ENCODE measurements around the gene AHNAK.

Gene AHNAK

GRCh38 chr11:62538470-62539237 lies 8.0 kb downstream of the AHNAK start:
- TF ChIP-seq REST (IDR thresholded peaks at IDR 0.05; ENCODE audit: insufficient read depth in 1 of 2, low read depth in 2 of 2, low read length in 2 of 2) (no peak), POLR2AphosphoS5 (IDR thresholded peaks at IDR 0.05; ENCODE audit: low read depth, low read length) (no peak), SIN3A (IDR thresholded peaks at IDR 0.05; ENCODE audit: borderline replicate concordance, insufficient read depth, low read length) (no peak), TAF1 (IDR thresholded peaks at IDR 0.05; ENCODE audit: borderline replicate concordance, insufficient read depth, low read length) (no peak), FOXP2 (optimal IDR thresholded peaks at IDR 0.05; ENCODE audit: borderline replicate concordance, extremely low read depth, extremely low read length, insufficient read depth) (no peak)

- TF ChIP-seq REST (IDR thresholded peaks at IDR 0.05; ENCODE audit: insufficient read depth in 1 of 2, low read depth in 2 of 2, low read length in 2 of 2): no peak
- no peak for TF ChIP-seq SIN3A (IDR thresholded peaks at IDR 0.05; ENCODE audit: borderline replicate concordance, insufficient read depth, low read length)
- no peak for TF ChIP-seq POLR2AphosphoS5 (IDR thresholded peaks at IDR 0.05; ENCODE audit: low read depth, low read length)
- no peak for TF ChIP-seq FOXP2 (optimal IDR thresholded peaks at IDR 0.05; ENCODE audit: borderline replicate concordance, extremely low read depth, extremely low read length, insufficient read depth)
- no peak for TF ChIP-seq TAF1 (IDR thresholded peaks at IDR 0.05; ENCODE audit: borderline replicate concordance, insufficient read depth, low read length)
Measured at GRCh38 chr11:62536301-62536957, 10.2 kb downstream of the AHNAK start.

- TF ChIP-seq SIN3A (IDR thresholded peaks at IDR 0.05; ENCODE audit: borderline replicate concordance, insufficient read depth, low read length): no peak
- TF ChIP-seq POLR2AphosphoS5 (IDR thresholded peaks at IDR 0.05; ENCODE audit: low read depth, low read length): no peak
- no peak for TF ChIP-seq REST (IDR thresholded peaks at IDR 0.05; ENCODE audit: insufficient read depth in 1 of 2, low read depth in 2 of 2, low read length in 2 of 2)
- TF ChIP-seq FOXP2 (optimal IDR thresholded peaks at IDR 0.05; ENCODE audit: borderline replicate concordance, extremely low read depth, extremely low read length, insufficient read depth): no peak
- no peak for TF ChIP-seq TAF1 (IDR thresholded peaks at IDR 0.05; ENCODE audit: borderline replicate concordance, insufficient read depth, low read length)
Measured at GRCh38 chr11:62535802-62536201, 10.8 kb downstream of the AHNAK start.

- no peak for TF ChIP-seq FOXP2 (optimal IDR thresholded peaks at IDR 0.05; ENCODE audit: borderline replicate concordance, extremely low read depth, extremely low read length, insufficient read depth)
- no peak for TF ChIP-seq POLR2AphosphoS5 (IDR thresholded peaks at IDR 0.05; ENCODE audit: low read depth, low read length)
- TF ChIP-seq REST (IDR thresholded peaks at IDR 0.05; ENCODE audit: insufficient read depth in 1 of 2, low read depth in 2 of 2, low read length in 2 of 2): no peak
- TF ChIP-seq TAF1 (IDR thresholded peaks at IDR 0.05; ENCODE audit: borderline replicate concordance, insufficient read depth, low read length): no peak
- no peak for TF ChIP-seq SIN3A (IDR thresholded peaks at IDR 0.05; ENCODE audit: borderline replicate concordance, insufficient read depth, low read length)
Measured at GRCh38 chr11:62534779-62535545, 11.6 kb downstream of the AHNAK start.
